ENCODE data around the gene LSR.

DNA sequence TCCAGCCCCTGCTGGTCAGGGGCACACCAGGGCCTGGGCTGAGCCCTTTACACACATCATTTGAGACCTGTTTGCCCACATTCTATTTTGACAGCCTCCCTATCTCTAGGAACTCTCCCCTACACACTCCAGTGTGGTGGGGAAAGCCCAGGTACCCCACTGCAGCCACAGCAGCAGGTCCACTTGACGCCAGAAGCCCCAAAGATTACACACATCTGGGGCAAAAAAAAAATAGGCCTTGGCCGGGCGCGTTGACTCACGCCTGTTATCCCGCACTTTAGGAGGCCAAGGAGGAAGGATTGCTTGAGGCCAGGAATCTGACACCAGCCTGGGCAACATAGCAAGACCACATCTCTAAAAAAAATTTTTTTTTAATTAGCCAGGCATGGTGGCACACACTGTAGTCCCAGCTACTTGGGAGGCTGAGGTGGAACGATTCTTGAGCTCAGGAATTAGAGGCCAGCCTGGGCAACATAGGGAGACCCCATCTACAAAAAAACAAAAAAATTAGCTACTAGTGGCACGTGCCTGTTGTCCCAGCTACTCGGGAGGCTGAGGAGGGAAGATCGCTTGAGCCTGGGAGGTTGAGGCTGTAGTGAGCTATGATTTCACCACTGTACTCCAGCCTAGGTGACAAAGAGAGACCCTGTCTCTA, 62.1 kb downstream of the LSR start:
- TF ChIP-seq, protein P1, sequence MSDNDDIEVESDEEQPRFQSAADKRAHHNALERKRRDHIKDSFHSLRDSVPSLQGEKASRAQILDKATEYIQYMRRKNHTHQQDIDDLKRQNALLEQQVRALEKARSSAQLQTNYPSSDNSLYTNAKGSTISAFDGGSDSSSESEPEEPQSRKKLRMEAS (IDR thresholded peaks at IDR 0.05) = no peak
- TF ChIP-seq EP300 (IDR thresholded peaks at IDR 0.05; ENCODE audit: borderline replicate concordance) = no peak
- no peak for TF ChIP-seq RAD21 (IDR thresholded peaks at IDR 0.05; ENCODE audit: low read depth)
- TF ChIP-seq EGR1 (IDR thresholded peaks at IDR 0.05) = no peak
- TF ChIP-seq FOXM1 (IDR thresholded peaks at IDR 0.05; ENCODE audit: borderline replicate concordance, low read depth) = no peak
- TF ChIP-seq CREB1 (IDR thresholded peaks at IDR 0.05; ENCODE audit: low read depth) = no peak
- TF ChIP-seq, protein P2, sequence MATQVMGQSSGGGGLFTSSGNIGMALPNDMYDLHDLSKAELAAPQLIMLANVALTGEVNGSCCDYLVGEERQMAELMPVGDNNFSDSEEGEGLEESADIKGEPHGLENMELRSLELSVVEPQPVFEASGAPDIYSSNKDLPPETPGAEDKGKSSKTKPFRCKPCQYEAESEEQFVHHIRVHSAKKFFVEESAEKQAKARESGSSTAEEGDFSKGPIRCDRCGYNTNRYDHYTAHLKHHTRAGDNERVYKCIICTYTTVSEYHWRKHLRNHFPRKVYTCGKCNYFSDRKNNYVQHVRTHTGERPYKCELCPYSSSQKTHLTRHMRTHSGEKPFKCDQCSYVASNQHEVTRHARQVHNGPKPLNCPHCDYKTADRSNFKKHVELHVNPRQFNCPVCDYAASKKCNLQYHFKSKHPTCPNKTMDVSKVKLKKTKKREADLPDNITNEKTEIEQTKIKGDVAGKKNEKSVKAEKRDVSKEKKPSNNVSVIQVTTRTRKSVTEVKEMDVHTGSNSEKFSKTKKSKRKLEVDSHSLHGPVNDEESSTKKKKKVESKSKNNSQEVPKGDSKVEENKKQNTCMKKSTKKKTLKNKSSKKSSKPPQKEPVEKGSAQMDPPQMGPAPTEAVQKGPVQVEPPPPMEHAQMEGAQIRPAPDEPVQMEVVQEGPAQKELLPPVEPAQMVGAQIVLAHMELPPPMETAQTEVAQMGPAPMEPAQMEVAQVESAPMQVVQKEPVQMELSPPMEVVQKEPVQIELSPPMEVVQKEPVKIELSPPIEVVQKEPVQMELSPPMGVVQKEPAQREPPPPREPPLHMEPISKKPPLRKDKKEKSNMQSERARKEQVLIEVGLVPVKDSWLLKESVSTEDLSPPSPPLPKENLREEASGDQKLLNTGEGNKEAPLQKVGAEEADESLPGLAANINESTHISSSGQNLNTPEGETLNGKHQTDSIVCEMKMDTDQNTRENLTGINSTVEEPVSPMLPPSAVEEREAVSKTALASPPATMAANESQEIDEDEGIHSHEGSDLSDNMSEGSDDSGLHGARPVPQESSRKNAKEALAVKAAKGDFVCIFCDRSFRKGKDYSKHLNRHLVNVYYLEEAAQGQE (IDR thresholded peaks at IDR 0.05; ENCODE audit: low read depth) = no peak
- TF ChIP-seq CEBPB (IDR thresholded peaks at IDR 0.05) = no peak
- no peak for TF ChIP-seq YY1 (IDR thresholded peaks at IDR 0.05; ENCODE audit: low read depth)
- TF ChIP-seq TAF1 (IDR thresholded peaks at IDR 0.05; ENCODE audit: low read depth) = no peak
